ENCODE measurements around the gene TRANK1. TPM values are rescaled to one million over a fixed set of nuclear protein-coding genes. Genes with fewer than 3 reads are reported as not detected.

Gene TRANK1
- total RNA-seq, 4 donors from 2014 or later: 8.7 to 12.6 (median 10.5) TPM

DNA sequence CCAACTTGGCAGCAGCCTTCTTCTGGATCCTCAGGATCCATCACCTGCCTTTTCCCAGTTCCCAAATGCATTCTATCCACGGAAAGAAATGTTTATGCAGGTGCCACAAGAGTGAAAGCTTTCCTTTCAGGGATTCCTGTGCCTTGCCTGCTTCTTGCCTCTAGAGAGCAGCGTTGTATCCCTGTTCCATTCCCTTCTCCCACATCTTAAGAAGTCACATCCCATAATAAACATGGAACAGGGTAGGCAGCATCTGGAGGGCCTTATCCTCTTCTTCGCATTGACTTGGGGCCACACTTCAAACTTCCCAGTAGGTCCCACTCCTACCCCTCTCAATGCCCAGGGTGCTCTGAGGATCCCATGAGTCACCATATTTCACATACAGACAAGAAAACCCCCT, 107.8 kb downstream of the TRANK1 start:
- TF ChIP-seq, protein P1, sequence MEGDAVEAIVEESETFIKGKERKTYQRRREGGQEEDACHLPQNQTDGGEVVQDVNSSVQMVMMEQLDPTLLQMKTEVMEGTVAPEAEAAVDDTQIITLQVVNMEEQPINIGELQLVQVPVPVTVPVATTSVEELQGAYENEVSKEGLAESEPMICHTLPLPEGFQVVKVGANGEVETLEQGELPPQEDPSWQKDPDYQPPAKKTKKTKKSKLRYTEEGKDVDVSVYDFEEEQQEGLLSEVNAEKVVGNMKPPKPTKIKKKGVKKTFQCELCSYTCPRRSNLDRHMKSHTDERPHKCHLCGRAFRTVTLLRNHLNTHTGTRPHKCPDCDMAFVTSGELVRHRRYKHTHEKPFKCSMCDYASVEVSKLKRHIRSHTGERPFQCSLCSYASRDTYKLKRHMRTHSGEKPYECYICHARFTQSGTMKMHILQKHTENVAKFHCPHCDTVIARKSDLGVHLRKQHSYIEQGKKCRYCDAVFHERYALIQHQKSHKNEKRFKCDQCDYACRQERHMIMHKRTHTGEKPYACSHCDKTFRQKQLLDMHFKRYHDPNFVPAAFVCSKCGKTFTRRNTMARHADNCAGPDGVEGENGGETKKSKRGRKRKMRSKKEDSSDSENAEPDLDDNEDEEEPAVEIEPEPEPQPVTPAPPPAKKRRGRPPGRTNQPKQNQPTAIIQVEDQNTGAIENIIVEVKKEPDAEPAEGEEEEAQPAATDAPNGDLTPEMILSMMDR (IDR thresholded peaks at IDR 0.05): no peak
- TF ChIP-seq POLR2A (IDR thresholded peaks at IDR 0.05) (no peak), EP300 (IDR thresholded peaks at IDR 0.05) (no peak)
- Histone ChIP-seq H3K9me3 (peaks cover 0 to 13% (median 0%) of the 10 kb centered on the region in 4 donors), H3K27me3 (no peaks in the 10 kb centered on the region), H3K36me3 (peaks cover 0 to 59% (median 5%) of the 10 kb centered on the region in 3 donors), H3K4me3 (no peak overlapping the region), H3K27ac (no peak overlapping the region), H3K4me1 (peaks cover 0 to 21% (median 0%) of the 10 kb centered on the region in 4 donors)
- no peak for DNase-seq (ENCODE audit: low spot score in 2 of 2)
- WGBS, 2 donors: 63 to 68% methylated on average over 3 of the region's 3 CpGs

DNA sequence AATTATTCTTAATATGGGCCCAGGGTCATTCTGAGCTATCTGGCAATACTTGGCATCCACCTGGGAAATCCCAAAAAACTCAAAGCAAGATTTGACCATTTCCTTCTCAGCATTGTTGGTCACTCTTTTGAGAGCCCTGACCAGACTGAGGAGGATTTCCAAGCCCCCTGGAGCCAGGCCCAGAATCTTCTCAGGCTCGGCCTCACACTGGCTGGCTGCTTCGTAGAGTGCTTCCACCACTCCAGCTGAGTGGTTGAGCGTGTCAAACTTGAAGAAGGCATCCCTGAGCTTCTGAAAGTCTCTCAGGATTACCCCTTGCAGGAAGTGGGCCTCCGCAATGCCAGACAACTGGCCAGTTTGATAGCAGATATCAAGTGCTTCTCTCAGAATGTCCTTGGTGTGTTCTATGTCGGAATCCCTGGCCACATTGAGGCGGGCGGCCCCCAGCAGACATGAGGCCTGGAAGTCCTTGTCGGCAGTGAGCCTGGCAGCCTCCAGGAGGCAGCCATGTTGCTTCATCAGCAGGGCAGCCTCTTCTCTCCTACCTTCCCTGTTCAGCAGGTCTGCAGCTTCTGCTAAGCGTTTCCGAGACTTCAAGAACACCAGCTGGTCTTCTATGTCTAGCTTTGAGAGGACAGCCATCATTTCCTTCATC, 111.6 kb downstream of the TRANK1 start:
- WGBS, 2 donors: 92 to 94% methylated on average over 9 to 10 of the region's 10 CpGs
- no peak for DNase-seq (ENCODE audit: low spot score in 2 of 2)
- Histone ChIP-seq H3K4me3 (no peak overlapping the region), H3K9me3 (no peaks in the 10 kb centered on the region), H3K4me1 (no peaks in the 10 kb centered on the region), H3K36me3 (peaks cover 0 to 53% (median 0%) of the 10 kb centered on the region in 3 donors), H3K27me3 (no peaks in the 10 kb centered on the region), H3K27ac (no peak overlapping the region)
- TF ChIP-seq POLR2A (IDR thresholded peaks at IDR 0.05): no peak

DNA sequence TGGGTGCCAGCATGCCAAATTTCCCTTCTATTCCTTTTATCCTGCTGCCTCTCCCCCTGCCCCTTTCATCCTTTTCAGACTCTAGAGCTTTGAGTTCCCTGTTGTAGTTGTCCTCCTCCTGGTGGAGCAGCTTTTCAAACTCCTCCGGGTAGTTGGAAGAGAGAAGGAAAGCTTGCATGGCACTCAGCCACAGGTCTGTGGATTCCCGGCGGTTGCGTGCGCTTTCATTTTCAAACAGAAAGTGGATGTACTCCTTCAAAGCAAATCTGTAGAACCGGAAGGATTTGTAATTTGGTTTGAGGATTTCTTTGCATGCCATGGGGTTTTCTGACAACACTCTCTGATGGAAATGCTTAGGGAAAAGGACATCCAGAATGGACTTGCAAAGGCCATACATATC, 112.4 kb downstream of the TRANK1 start:
- Histone ChIP-seq H3K4me1 (peaks cover 0 to 3% (median 0%) of the 10 kb centered on the region in 4 donors), H3K4me3 (no peak overlapping the region), H3K9me3 (no peaks in the 10 kb centered on the region), H3K27me3 (no peaks in the 10 kb centered on the region), H3K27ac (no peak overlapping the region), H3K36me3 (peaks cover 0 to 53% (median 3%) of the 10 kb centered on the region in 3 donors)
- DNase-seq (ENCODE audit: low spot score in 2 of 2): no peak
- TF ChIP-seq, protein P1 (IDR thresholded peaks at IDR 0.05): no peak
- TF ChIP-seq EP300 (IDR thresholded peaks at IDR 0.05) (no peak), POLR2A (IDR thresholded peaks at IDR 0.05) (no peak)
- 84 to 88% methylated on average over 6 of the region's 6 CpGs for WGBS, 2 donors

DNA sequence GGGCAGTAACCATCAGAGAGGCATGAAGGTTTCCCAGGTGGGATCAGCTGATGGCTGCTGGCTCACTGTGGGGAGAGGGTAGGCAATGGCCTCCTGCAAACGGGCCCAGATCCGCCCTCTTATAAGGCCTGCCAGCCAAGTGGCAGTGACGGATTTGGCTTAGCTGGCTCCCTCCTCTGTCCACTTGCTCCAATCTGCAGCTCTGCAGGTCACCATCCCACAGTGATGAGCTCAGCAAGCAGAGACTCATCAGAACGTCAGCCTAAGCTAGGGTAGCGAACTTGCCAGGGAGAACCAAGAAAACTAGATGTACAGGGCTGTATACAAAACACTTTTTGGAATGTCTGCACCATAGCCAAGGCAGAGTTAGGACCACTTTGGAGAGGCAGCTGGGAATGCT, 117.7 kb downstream of the TRANK1 start:
- Histone ChIP-seq H3K4me1 (peaks cover 0 to 9% (median 0%) of the 10 kb centered on the region in 4 donors), H3K27ac (peak overlapping the region in 1 of 4 donors; percentile 65), H3K4me3 (no peak overlapping the region), H3K9me3 (no peaks in the 10 kb centered on the region), H3K36me3 (peaks cover 0 to 37% (median 6%) of the 10 kb centered on the region in 3 donors), H3K27me3 (no peaks in the 10 kb centered on the region)
- DNase-seq (ENCODE audit: low spot score in 2 of 2): no peak
- no peak for TF ChIP-seq EP300 (IDR thresholded peaks at IDR 0.05)
- TF ChIP-seq, protein P1 (IDR thresholded peaks at IDR 0.05): no peak
- no peak for TF ChIP-seq POLR2A (IDR thresholded peaks at IDR 0.05)
- 59 to 69% methylated on average over 5 of the region's 5 CpGs for WGBS, 2 donors

DNA sequence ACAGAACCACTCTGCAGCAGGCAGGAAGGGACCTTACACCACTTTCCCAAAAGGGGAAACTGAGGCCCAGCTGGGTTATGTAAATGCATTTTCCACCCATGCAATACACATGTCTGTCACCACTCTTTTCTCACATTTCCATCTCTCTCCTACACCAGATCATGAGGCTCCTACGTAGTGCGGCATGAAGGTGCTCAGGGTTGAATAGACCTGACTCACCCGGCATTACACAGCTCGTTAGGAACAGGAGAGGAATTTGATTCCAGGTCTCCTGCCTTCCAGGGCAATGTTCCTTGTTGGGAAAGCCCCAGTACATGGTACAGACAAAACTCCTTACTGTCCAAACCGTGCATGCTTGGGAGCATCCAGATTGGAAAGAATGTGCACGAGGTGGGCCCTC, 118.6 kb downstream of the TRANK1 start:
- H3K27me3 ChIP-seq: no peaks in the 10 kb centered on the region
- H3K36me3 ChIP-seq: peaks cover 0 to 28% (median 6%) of the 10 kb centered on the region in 3 donors
- no peak for TF ChIP-seq EP300 (IDR thresholded peaks at IDR 0.05)
- TF ChIP-seq, protein P1 (IDR thresholded peaks at IDR 0.05): no peak
- TF ChIP-seq POLR2A (IDR thresholded peaks at IDR 0.05): no peak
- H3K4me3 ChIP-seq: no peak overlapping the region
- H3K27ac ChIP-seq: no peak overlapping the region
- no peak for DNase-seq (ENCODE audit: low spot score in 2 of 2)
- WGBS, 2 donors: 84 to 89% methylated on average over 6 of the region's 6 CpGs
- H3K9me3 ChIP-seq: no peaks in the 10 kb centered on the region
- peaks cover 0 to 9% (median 0%) of the 10 kb centered on the region in 4 donors for H3K4me1 ChIP-seq
